ENCODE measurements around the gene CCDC136.

GRCh38 chr7:128845987-128846386 lies 54.2 kb downstream of the CCDC136 start:
- no peak for TF ChIP-seq CTCF (IDR thresholded peaks at IDR 0.05; ENCODE audit: low read length)
- TF ChIP-seq EZH2 (IDR thresholded peaks at IDR 0.05; ENCODE audit: borderline replicate concordance, low read length), result no peak

Measured in OCI-LY1 (cell line).